GM18909 (cell line): Measurements from ENCODE around the gene BAZ1B.
"Not testable (repeated sequence)": the region's sequence is repeated elsewhere in the genome, so short reads cannot be mapped to it uniquely, and the experiment has no call there.

Source experiments
- ATAC-seq: cut with Tn5 transposase; IDR thresholded peaks from one replicate; pipeline ENCODE4 v1.9.1; 2021; ENCODE audit warnings: mild to moderate bottlenecking; ENCODE audit not compliant: unreplicated experiment, poor library complexity

BAZ1B gene

GRCh38 chr7:73448609-73449008 lies 73.5 kb downstream of the BAZ1B start:
- ATAC-seq = no peak

DNA sequence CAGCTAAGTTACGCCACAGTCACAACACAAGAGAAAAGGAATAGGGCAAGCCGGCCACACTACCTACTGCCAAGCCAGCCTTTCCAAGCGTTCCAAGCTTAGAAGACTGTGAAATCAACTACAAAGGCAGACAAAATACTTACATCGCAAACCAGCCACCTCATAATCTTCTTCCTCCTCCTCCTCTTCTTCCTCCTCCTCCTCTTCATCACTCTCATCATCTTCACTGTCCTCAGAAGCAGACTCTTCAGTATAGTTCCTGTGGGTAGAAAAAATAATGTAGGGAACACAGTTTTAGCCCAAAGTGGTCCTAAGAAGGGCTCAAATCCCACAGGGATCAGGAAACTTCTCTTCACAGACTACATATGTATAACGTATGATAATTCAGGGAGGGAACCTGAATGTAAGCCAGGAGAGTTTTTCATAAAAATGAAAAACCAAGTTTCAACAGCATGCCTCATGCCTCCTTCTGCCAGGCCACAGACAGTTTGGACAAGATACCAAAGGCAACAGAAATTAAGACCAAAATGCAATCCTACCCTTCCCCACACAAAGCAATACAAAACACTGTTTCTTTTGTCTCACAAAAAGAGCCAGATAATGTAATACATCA lies 74.9 kb downstream of the BAZ1B start:
- no peak for ATAC-seq

DNA sequence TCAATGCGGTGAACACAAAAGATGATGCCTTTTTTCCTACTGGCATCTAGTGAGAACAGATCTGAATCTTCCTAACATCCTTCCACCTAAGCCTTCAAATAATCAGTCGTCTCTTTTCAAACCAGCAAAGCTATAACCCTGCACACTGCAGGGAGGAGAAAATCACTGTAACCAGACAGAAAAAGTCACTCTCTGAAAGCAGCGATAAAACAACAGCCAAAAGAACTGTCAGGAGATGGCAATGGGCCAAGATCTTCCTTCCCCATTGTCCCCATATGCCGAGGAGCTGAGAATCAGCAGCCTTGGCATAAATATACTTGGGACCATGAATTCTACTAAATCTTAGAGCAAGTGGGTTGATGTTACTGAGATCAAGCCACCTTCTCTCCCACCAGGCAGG lies 75.4 kb downstream of the BAZ1B start:
- ATAC-seq = no peak

GRCh38 chr7:73443548-73444255 lies 78.4 kb downstream of the BAZ1B start:
- ATAC-seq = no peak

- ATAC-seq = no peak
These were observed 79.1 kb downstream of the BAZ1B start for GRCh38 chr7:73442903-73443500.

GRCh38 chr7:73442222-73442902 lies 79.7 kb downstream of the BAZ1B start:
- no peak for ATAC-seq

GRCh38 chr7:73439410-73439704 lies 82.7 kb downstream of the BAZ1B start:
- no peak for ATAC-seq

DNA sequence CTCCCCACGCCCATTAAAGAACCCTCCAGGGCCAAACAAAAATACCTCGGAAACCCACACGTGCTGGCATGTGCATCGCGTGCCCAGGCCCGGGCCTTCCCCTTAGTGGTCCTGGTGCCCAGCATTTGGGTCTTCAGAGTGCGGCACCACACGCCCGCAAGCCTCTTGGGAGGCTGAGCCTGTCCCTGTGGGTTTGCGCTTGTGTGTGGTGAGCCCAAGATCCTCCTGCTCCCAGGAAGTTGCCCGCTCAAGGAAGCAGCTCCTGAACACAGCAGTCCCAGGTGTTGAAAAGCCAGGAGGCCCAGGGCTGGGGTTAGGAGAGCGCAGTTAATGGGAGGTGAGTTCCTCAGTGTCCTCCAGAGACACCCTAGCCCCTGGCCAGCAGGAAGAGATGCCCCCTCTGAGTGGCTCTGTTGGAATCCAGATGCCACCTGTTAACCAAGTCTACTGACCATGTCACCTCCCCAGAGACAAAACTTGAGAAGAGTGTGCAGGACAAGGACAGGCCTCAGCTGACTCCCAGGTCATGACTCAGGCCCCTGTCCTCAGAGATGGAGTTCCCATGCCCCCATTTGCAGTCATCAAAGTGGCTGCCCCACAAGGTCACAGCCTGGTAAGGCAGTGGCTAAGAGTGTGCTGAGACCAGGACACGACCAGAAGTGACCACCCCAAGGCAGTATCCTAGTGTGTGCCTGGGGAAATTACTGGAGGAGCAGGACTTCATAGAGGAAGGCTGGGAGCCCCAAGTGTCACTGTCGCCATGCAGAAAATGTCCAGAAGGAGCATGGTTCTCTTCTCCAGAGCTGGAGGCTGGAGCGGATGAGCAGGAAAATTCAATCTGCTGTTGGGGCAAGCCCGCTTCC lies 83.3 kb downstream of the BAZ1B start:
- ATAC-seq = no peak

GRCh38 chr7:73437621-73438416 lies 84.3 kb downstream of the BAZ1B start:
- no peak for ATAC-seq

GRCh38 chr7:73437091-73437490 lies 85.0 kb downstream of the BAZ1B start:
- ATAC-seq = no peak

DNA sequence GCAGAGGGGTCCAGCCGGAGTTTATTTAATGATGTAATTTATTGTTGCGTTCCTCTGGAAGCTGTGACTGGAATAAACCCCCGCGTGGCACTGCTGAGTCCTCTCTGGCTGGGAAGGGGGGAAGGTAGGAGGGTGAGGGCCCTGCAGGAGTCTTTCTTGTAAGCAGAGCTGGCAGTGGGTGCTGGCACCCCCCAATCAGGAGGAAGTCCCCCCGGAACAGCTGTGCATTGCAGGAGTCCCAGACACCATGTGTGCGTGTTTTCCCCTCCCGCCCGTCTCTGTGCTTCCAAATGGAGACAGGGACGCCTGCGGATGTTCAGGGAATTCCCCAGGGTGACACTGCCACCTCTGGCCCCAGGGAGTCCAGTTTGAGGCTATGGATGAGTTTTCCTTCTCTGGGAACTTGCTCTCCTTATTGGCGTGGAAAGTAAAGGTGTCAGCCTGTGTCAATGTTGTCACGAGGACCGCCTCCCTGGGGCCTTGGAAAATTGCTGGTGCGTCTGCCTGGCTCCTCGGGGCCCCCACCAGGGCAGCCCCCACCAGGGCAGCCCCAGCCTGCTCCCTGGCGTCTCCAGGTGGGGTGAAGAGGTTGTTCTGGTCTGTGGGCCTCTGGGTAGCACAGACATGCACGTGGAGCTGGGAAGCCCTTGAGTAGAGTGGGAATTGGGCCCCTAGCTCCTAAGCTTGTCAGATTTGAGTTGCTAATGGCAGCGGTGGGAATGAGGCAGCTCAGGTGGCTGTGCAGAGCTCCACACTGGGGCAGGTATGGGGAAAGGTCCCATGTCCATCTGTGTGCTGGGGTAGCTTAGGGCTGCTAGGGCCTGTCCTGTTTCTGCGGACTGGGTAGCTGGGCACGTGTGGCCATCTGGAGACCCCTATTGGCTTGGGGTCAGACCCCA lies 85.8 kb downstream of the BAZ1B start:
- no peak for ATAC-seq

DNA sequence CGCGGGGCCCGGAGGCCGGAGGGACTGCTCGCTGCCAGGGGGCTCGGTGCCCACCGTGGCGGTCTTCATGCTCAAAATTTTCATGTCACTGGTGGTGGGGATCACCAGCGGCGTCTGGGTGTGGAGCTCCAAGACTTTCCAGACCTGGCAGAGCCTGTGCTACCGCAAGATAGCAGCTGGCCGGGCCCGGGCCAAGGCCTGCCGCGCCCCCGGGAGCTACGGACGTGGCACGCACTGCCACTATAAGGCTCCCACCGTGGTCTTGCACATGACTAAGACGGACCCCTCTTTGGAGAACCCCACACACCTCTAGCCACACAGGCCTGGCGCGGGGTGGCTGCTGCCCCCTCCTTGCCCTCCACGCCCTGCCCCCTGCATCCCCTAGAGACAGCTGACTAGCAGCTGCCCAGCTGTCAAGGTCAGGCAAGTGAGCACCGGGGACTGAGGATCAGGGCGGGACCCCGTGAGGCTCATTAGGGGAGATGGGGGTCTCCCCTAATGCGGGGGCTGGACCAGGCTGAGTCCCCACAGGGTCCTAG lies 86.6 kb downstream of the BAZ1B start:
- no peak for ATAC-seq

DNA sequence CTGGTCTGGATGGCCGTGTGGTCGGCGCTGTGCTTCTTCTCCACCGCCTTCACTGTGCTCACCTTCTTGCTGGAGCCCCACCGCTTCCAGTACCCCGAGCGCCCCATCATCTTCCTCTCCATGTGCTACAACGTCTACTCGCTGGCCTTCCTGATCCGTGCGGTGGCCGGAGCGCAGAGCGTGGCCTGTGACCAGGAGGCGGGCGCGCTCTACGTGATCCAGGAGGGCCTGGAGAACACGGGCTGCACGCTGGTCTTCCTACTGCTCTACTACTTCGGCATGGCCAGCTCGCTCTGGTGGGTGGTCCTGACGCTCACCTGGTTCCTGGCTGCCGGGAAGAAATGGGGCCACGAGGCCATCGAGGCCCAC lies 87.4 kb downstream of the BAZ1B start:
- no peak for ATAC-seq

DNA sequence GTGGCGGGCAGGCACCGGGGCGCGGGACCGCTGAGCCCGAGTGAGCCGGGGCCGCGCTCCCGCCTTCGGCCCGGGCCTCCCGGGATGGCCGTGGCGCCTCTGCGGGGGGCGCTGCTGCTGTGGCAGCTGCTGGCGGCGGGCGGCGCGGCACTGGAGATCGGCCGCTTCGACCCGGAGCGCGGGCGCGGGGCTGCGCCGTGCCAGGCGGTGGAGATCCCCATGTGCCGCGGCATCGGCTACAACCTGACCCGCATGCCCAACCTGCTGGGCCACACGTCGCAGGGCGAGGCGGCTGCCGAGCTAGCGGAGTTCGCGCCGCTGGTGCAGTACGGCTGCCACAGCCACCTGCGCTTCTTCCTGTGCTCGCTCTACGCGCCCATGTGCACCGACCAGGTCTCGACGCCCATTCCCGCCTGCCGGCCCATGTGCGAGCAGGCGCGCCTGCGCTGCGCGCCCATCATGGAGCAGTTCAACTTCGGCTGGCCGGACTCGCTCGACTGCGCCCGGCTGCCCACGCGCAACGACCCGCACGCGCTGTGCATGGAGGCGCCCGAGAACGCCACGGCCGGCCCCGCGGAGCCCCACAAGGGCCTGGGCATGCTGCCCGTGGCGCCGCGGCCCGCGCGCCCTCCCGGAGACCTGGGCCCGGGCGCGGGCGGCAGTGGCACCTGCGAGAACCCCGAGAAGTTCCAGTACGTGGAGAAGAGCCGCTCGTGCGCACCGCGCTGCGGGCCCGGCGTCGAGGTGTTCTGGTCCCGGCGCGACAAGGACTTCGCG lies 88.0 kb downstream of the BAZ1B start:
- ATAC-seq = peak; percentile 11

DNA sequence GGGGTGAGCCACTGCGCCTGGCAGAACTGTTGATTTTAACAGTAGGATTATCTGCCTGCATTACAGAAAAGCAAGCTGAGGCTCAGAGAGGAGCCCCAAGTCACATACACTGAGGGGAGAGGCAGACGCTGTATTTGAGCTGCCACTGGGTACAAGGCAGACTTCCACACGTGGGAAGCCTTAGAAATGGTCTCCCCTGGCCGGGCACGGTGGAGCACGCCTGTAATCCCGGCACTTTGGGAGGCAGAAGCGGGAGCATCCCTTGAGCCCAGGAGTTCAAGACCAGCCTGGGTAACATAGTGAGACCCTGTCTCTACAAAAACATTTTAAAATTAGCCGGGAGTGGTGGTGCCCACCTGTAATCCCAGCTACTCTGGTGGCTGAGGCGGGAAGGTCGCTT lies 89.4 kb downstream of the BAZ1B start:
- ATAC-seq = no peak

DNA sequence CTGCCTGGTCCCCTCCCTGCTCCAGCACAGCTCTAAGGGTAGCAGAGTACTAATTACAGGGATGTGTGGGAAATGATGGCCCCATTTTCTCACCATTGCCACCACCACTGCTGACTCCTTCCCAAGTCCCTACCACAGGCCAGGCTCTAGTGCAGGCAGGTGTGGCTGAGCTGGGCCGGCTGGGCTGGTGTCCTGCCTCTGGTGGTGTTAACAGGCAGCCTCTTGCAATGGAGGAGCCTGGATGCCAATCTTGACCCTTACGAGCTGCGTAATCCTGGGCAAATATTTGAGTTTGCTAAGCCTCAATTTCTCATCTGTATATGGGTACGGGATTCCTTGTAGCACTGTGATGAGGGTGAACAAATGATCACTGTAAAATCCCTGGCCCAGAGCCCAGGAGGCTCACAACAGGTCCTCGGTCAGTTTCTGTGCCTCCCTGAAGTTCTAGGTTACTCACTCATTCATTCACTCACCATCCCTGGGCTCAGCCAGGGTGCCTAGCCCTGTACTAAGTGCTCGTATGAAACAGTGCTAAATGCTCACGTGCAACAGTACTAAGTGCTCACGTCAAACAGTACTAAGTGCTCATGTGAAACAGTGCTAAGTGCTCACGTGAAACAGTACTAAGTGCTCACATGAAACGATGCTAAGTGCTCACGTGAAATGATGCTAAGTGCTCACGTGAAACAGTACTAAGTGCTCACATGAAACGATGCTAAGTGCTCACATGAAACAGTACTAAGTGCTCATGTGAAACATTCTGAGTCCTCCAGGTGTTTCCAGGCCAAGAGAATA lies 90.9 kb downstream of the BAZ1B start:
- ATAC-seq = no peak

- ATAC-seq = not testable (repeated sequence)
These were observed 91.6 kb downstream of the BAZ1B start for GRCh38 chr7:73430540-73430939.
